ENCODE data around the gene INSR.

INSR gene

GRCh38 chr19:7260161-7260560, 34.1 kb downstream of the INSR start:
- TF ChIP-seq CTCF (IDR thresholded peaks at IDR 0.05), result no peak
- Histone ChIP-seq H3K36me3 (no peaks in the 10 kb centered on the region), H3K27ac (no peak overlapping the region), H3K4me3 (ENCODE audit: low read depth in 1 of 2, low read length in 1 of 2) (no peak overlapping the region), H3K4me1 (ENCODE audit: control insufficient read depth in 1 of 2, insufficient read depth in 1 of 2, low read depth in 1 of 2, low read length in 1 of 2) (peaks cover 6 to 9% of the 10 kb centered on the region in 2 experiments), H3K27me3 (no peaks in the 10 kb centered on the region), H3K9me3 (no peaks in the 10 kb centered on the region)

- H3K27me3 ChIP-seq, result no peaks in the 10 kb centered on the region
- TF ChIP-seq CTCF (IDR thresholded peaks at IDR 0.05), result no peak
- no peak overlapping the region for H3K4me3 ChIP-seq (ENCODE audit: low read depth in 1 of 2, low read length in 1 of 2)
- H3K4me1 ChIP-seq (ENCODE audit: control insufficient read depth in 1 of 2, insufficient read depth in 1 of 2, low read depth in 1 of 2, low read length in 1 of 2), result peaks cover 5 to 6% of the 10 kb centered on the region in 2 experiments
- H3K9me3 ChIP-seq, result no peaks in the 10 kb centered on the region
- no peak overlapping the region for H3K27ac ChIP-seq
- H3K36me3 ChIP-seq, result no peaks in the 10 kb centered on the region
Measured at GRCh38 chr19:7258840-7259395, 35.3 kb downstream of the INSR start.

GRCh38 chr19:7258041-7258839, 36.0 kb downstream of the INSR start:
- Histone ChIP-seq H3K27me3 (no peaks in the 10 kb centered on the region), H3K4me1 (ENCODE audit: control insufficient read depth in 1 of 2, insufficient read depth in 1 of 2, low read depth in 1 of 2, low read length in 1 of 2) (peaks cover 8 to 9% of the 10 kb centered on the region in 2 experiments), H3K9me3 (no peaks in the 10 kb centered on the region), H3K36me3 (no peaks in the 10 kb centered on the region), H3K27ac (no peak overlapping the region), H3K4me3 (ENCODE audit: low read depth in 1 of 2, low read length in 1 of 2) (no peak overlapping the region)
- no peak for TF ChIP-seq CTCF (IDR thresholded peaks at IDR 0.05)

GRCh38 chr19:7257148-7258040, 36.8 kb downstream of the INSR start:
- H3K27me3 ChIP-seq, result no peaks in the 10 kb centered on the region
- no peak overlapping the region for H3K27ac ChIP-seq
- no peaks in the 10 kb centered on the region for H3K36me3 ChIP-seq
- peaks cover 8 to 9% of the 10 kb centered on the region in 2 experiments for H3K4me1 ChIP-seq (ENCODE audit: control insufficient read depth in 1 of 2, insufficient read depth in 1 of 2, low read depth in 1 of 2, low read length in 1 of 2)
- no peaks in the 10 kb centered on the region for H3K9me3 ChIP-seq
- TF ChIP-seq CTCF (IDR thresholded peaks at IDR 0.05), result no peak
- H3K4me3 ChIP-seq (ENCODE audit: low read depth in 1 of 2, low read length in 1 of 2), result no peak overlapping the region

- no peaks in the 10 kb centered on the region for H3K27me3 ChIP-seq
- no peak overlapping the region for H3K4me3 ChIP-seq (ENCODE audit: low read depth in 1 of 2, low read length in 1 of 2)
- H3K36me3 ChIP-seq, result no peaks in the 10 kb centered on the region
- no peak overlapping the region for H3K27ac ChIP-seq
- no peak for TF ChIP-seq CTCF (IDR thresholded peaks at IDR 0.05)
- peaks cover 8 to 9% of the 10 kb centered on the region in 2 experiments for H3K4me1 ChIP-seq (ENCODE audit: control insufficient read depth in 1 of 2, insufficient read depth in 1 of 2, low read depth in 1 of 2, low read length in 1 of 2)
- no peaks in the 10 kb centered on the region for H3K9me3 ChIP-seq
Measured at GRCh38 chr19:7255631-7256030, 38.6 kb downstream of the INSR start.
